NCI-H1436 (cell line): ENCODE results near the gene TSC22D2.
A peak's percentile ranks its signal among the peaks of the same experiment; 100 is the strongest.
"Not testable (repeated sequence)": the region's sequence is repeated elsewhere in the genome, so short reads cannot be mapped to it uniquely, and the experiment has no call there.

Experiments
- DNase-seq: peaks from one replicate; lab custom pipeline; 2025; lab: John Stamatoyannopoulos, UW

The TSC22D2 gene

GRCh38 chr3:150488867-150489266 lies 80.8 kb downstream of the TSC22D2 start:
- DNase-seq: no peak

- no peak for DNase-seq
Measured at GRCh38 chr3:150490277-150490986, 82.3 kb downstream of the TSC22D2 start.

- no peak for DNase-seq
Measured at GRCh38 chr3:150494411-150494977, 86.4 kb downstream of the TSC22D2 start.

GRCh38 chr3:150495149-150495548 lies 87.1 kb downstream of the TSC22D2 start:
- no peak for DNase-seq

GRCh38 chr3:150495563-150496168 lies 87.6 kb downstream of the TSC22D2 start:
- DNase-seq: peak; percentile 57

GRCh38 chr3:150497956-150498355 lies 89.9 kb downstream of the TSC22D2 start:
- no peak for DNase-seq

GRCh38 chr3:150500960-150501359 lies 92.9 kb downstream of the TSC22D2 start:
- DNase-seq: not testable (repeated sequence)

GRCh38 chr3:150503402-150504099 lies 95.5 kb downstream of the TSC22D2 start:
- DNase-seq: no peak

- DNase-seq: no peak
Measured at GRCh38 chr3:150504483-150504882, 96.4 kb downstream of the TSC22D2 start.

- DNase-seq: no peak
Measured at GRCh38 chr3:150508401-150508800, 100.3 kb downstream of the TSC22D2 start.

GRCh38 chr3:150509780-150510179 lies 101.7 kb downstream of the TSC22D2 start:
- no peak for DNase-seq

- DNase-seq: no peak
Measured at GRCh38 chr3:150511122-150511821, 103.2 kb downstream of the TSC22D2 start.

GRCh38 chr3:150515210-150515609 lies 107.1 kb downstream of the TSC22D2 start:
- DNase-seq: no peak
